ENCODE data around the gene ASB1. TPM values are rescaled to one million over a fixed set of nuclear protein-coding genes. Genes with fewer than 3 reads are reported as not detected.

The ASB1 gene
- total and polyA plus RNA-seq, 9 of the 15 experiments (the other 6 are each of a cell fraction or from before 2014, with no cell fraction given) = 6.3 to 37.7 (median 23.9) TPM

- H3K9ac ChIP-seq (ENCODE audit: insufficient read depth in 1 of 2, low read depth in 2 of 2, low read length in 2 of 2) = no peak overlapping the region
- H3K4me3 ChIP-seq = no peak overlapping the region
- peaks cover 4 to 19% of the 10 kb centered on the region in 2 experiments; a peak in 4 of 5 replicates for H3K4me1 ChIP-seq (replicated peaks in 1 of 2; ENCODE audit: control insufficient read depth in 2 of 2, insufficient read depth in 2 of 2, low read length in 2 of 2)
- no peak overlapping the region for H3K27ac ChIP-seq (ENCODE audit: extremely low read depth, low read depth, low read length)
- BruUV-seq (replicated peaks) = no TSS peak
- in situ Hi-C loops (cut with MboI) (no loop called here), intact Hi-C loops (cut with micrococcal nuclease) (no loop called here)
- no peak for ATAC-seq
- no peaks in the 10 kb centered on the region for H3K9me3 ChIP-seq (replicated peaks; ENCODE audit: control insufficient read depth, insufficient read depth, low read depth, low read length)
- no peak overlapping the region for H2AFZ ChIP-seq (ENCODE audit: low read depth, low read length)
- H4K20me1 ChIP-seq (replicated peaks; ENCODE audit: control insufficient read depth, insufficient read depth, low read length) = no peaks in the 10 kb centered on the region
- 97% methylated on average over 14 of the region's 20 CpGs for WGBS (ENCODE audit: insufficient coverage, low coverage, missing lambda C conversion rate)
- H3K27me3 ChIP-seq (ENCODE audit: control insufficient read depth in 2 of 2, insufficient read depth in 2 of 2, low read length in 2 of 2) = no peaks in the 10 kb centered on the region
- no peaks in the 10 kb centered on the region for H3K79me2 ChIP-seq (ENCODE audit: control insufficient read depth, insufficient read depth, low read length)
- no peaks in the 10 kb centered on the region for H3K36me3 ChIP-seq (ENCODE audit: control insufficient read depth, insufficient read depth, low read length)
- TF ChIP-seq MEF2A (IDR thresholded peaks at IDR 0.05; ENCODE audit: control insufficient read depth, low read depth, low read length) (no peak), ZNF232 (CRISPR knock-in tag; IDR thresholded peaks at IDR 0.05) (no peak), ETV1 (tag; conservative IDR thresholded peaks at IDR 0.05; ENCODE audit: low read depth) (no peak), ERF (CRISPR knock-in tag; IDR thresholded peaks at IDR 0.05) (no peak), SNIP1 (IDR thresholded peaks at IDR 0.05; ENCODE audit: low read depth) (no peak), CTCFL (IDR thresholded peaks at IDR 0.05; ENCODE audit: borderline replicate concordance, insufficient read depth, low read depth, low read length, poor library complexity, severe bottlenecking) (no peak)
- TF ChIP-seq, protein P1, sequence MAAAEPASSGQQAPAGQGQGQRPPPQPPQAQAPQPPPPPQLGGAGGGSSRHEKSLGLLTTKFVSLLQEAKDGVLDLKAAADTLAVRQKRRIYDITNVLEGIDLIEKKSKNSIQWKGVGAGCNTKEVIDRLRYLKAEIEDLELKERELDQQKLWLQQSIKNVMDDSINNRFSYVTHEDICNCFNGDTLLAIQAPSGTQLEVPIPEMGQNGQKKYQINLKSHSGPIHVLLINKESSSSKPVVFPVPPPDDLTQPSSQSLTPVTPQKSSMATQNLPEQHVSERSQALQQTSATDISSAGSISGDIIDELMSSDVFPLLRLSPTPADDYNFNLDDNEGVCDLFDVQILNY (CRISPR knock-in tag; IDR thresholded peaks at IDR 0.05) = no peak
- H3K9me1 ChIP-seq (ENCODE audit: control insufficient read depth, insufficient read depth, low read length) = no peaks in the 10 kb centered on the region
- FAIRE-seq = no peak
- no peak overlapping the region for H3K4me2 ChIP-seq (ENCODE audit: insufficient read depth, low read length)
- CTCF ChIA-PET (ENCODE audit: low intra/inter-chr PET ratio) = no interaction called here
- POLR2A ChIA-PET = interaction anchor here (1.0 kb wide), 1 partner anchor 52 kb away, joined by 3 read pairs; no protein-coding TSS in a partner anchor
- no peak for DNase-seq (ENCODE audit: extremely low read depth in 1 of 4, low spot score in 3 of 4)
Observed at GRCh38 chr2:238406221-238406997, 20.3 kb upstream of the ASB1 start.
